OCI-M1 (cell line): ENCODE measurements around the gene GPBAR1.

ENCODE experiments used
- DNase-seq: peaks from one replicate; lab custom pipeline; 2025; lab: John Stamatoyannopoulos, UW

Gene GPBAR1, protein sequence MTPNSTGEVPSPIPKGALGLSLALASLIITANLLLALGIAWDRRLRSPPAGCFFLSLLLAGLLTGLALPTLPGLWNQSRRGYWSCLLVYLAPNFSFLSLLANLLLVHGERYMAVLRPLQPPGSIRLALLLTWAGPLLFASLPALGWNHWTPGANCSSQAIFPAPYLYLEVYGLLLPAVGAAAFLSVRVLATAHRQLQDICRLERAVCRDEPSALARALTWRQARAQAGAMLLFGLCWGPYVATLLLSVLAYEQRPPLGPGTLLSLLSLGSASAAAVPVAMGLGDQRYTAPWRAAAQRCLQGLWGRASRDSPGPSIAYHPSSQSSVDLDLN

DNA sequence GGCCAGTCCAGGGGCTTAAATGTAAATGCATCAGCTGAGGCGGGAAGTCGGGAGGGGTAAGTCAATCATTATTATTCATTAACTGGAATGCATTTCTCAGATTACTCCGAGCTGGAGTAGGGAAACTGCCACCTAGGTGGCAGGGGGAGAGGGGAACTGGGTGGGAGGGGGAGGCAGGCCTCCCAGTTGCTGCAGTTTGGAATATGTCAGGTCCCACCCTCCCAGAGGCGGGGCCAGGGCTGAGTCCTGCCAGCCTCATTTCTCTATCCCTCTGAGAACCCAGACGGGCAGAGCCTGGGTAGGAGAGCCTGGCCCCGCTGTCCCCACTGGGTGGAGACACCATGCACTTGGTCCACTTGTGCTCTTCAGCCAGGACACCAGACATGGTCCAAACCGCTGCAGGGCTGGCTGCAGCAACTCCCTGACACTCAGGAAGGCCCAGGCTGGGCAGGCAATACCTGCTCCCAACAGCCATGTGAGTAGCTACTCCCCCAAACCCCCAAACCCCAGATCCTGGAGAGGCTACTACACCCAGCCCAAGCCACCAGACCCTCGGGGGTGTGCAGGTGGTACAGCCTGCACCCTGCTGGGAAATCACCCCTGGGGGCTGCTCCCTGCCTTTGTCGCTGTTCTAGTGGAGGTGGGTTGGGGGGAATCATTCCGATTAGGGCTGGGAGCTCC is at the start of gene GPBAR1:
TSS of gene GPBAR1 (plus strand) at position 274 of the 681 bp plus-strand sequence. CDS start 1,710 bp downstream, outside the sequence.
- no peak for DNase-seq

DNA sequence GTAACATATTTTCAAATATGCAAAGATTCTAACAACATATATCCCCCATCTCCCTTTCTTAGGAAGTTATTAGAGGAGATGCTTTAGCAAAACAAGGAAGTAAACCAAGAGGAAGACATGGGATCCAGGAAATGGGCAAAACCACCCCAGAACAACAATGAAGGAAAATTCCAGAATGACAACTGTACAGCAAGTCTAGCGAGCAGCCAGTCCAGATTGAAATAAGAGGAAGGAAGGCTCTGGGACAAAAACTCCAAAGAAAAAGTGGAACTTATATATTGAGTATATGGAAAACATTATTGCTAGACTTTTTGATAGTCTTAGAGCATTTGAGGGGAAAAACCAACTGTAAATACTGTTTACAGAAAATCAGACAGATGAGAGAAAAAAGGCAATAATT is 46.7 kb upstream of the GPBAR1 start:
- DNase-seq = no peak

DNA sequence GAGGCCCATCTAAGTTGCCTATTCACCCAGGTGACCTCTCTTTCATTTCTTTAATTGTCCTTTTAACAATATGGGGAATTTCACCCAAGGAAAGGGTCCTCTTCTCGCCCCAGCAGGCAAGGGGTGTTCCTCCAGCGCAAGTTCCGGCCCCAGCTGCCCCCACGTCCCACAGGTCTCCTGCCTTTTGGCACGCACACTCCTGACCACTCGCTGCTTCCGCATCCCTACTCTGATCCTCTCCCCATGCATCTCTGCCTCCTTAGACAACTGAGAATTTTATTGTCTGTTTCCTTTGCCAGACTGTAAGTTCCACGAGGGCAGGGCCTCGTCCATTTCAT is 44.5 kb upstream of the GPBAR1 start:
- DNase-seq = no peak

DNA sequence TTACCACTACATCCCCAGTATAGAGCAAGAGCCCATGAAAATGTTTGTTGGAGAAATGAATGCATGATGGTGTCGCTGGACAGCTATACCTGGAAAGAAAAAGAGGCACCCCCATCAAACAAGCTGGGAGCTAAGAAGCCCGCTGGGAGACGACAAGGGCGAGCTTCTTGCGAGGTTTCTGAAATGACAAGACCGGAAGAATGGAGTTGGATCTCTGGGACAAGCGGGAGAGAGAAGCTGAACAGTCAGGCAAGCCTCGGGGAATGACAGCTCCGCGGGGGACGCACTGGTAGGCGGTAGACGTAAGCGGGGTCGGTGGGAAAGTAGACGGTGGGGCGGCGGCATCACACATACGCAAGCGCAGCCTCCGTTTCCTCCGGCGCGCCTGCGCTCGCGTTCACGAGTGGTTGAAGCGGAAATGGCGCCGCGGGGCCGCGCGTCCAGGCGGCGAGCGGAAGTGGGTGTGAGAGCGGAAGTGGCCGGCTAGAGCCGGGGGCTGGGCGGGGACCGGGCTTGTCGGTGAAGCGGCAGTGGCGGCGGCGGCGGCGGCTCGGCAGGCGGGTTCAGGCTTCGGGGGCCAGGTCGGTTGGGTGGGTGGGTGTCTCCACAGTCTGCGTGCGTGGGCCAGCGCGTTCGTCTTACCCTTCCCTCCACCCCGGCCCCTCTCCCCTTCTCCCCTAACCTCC is 44.0 kb upstream of the GPBAR1 start, which contains the start of gene ARPC2:
TSS of gene ARPC2 (plus strand) at position 516 of the 686 bp plus-strand sequence. CDS start 282 bp downstream, outside the sequence.
- peak; percentile 94 for DNase-seq

DNA sequence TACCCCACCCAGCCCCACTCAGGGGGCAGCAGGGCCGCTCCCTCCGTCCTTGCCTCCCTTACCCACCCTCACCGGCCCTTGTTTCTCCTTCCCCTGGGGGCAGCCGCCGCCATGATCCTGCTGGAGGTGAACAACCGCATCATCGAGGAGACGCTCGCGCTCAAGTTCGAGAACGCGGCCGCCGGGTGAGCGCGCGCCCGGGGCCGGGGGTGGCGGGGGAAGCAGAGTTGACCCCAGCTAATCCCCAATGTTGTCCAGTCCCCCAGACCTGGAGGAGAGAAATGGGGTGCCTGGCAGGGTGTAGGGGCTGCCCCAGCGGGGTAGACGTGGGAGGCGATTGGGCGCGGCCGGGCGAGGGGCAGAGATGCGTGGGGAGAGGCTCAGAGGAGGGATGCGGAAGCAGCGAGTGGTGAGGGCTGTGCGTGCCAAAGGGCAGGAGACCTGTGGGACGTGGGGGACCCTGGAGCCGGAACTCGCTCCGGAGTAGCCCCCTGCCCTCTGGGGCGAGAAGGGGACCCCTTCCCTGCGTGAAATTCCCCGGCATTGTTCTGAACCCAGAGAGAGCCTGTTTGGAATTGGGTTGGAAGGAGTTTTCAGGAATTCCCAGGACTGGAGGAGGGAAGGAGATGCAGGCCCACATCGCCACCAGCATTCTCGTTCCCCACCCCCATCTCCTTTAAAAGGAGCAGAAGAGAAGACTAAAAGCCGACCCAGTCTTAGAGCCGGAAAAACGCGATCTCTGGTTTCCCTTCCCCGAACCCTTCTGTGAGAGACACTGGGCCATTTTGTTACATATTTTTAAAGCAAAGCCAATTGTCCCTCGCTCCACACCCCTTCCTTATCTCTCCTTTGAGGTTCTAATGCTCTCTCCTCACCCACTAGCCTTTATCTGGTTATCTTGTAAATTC is 43.2 kb upstream of the GPBAR1 start:
- peak; percentile 64 for DNase-seq

DNA sequence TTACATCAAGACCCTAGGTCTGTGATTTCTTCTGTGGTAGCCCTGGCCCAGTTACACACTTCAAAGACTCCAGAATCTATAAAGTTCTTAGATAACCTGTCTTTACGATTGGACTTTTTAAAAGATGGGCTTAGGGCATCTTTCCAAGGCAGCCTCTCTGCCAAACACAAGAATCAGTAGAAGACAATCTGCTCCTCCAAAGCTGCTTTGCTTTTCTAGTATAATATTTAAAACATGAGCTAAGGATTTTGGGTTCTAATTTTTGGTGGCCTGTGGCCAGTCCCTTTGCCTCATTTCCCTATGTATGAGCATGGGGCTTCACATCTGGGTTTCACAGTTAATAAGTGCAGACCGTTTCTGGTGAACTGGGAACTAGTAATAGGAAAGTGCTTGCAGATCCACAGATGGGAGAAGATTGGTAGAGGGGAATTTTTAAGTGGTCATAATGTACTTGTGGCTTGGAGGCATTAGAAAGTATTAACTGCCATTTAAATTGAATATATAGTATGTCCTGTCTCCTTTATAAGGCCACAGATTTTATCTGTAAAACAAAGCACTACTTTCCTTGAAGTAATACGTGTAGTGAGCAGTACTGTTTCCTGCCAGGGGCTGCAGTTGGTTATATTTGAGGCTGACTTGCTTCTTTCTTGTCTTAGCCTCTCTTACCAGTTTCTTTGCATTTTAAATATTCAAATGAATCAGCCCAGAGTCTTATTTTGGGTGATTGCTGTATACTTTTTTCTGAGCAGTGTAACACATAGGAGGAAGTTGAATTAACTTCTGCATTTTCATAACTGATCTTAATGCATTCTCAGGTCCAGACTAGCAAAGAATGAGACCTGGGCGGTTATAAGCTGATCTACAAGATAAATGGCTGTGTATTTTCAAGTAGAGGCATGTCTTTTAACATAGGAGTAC is 42.3 kb upstream of the GPBAR1 start:
- peak; percentile 76 for DNase-seq

DNA sequence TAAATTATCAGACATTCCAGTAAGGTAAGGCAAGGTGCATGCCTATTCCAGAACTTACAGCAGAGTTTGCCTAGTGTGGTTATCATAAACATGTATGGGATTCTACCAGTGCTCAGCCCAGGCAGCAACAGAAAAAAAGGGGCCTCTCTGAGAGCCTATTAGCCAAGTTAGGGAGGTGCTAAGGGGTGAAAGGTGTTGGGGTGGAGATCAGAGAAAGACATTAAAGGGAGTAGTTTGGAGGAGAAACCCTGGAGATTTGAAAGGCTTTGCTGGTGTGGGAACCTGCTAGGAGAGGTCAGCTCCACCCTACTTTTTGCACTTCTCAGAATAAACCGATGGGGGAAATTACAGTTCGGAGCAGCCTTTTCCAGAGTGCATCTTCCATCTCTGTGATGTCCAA is 40.9 kb upstream of the GPBAR1 start:
- DNase-seq = no peak

DNA sequence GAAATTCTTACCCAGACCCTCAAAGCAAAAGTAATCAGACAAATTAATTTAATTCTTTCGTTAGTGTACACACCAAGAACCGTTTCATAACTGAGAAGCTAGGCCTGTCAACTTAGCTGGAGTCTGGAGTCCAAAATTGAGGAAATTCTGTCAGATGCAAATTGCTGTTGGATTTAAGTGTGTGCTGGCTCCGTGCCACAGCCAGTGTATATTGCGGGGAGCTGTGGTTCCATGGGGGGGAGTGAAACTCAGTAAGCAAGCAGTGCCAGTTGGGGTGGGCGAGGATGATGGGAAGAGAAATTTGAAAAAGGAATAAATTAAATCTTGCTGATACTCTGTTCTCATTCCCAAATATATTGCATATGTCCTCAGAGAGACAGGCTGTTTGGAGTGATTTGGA is 39.8 kb upstream of the GPBAR1 start:
- DNase-seq = no peak

DNA sequence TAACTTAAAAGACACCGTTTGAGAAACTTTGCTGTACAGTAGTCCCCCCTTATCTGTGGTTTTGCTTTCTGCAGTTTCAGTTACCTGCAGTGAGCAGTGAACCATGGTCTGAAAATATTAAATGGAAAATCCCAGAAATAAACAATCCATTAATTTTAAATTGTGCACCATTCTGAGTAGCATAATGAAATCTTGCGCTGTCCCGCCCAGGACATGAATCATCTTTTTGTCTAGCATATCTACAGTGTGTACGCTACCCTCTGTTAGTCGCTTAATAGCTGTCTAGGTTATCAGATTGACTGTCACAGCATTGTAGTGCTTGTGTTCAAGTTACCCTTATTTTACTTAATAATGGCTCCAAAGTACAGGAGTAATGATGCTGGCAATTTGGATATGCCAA is 37.8 kb upstream of the GPBAR1 start:
- no peak for DNase-seq

DNA sequence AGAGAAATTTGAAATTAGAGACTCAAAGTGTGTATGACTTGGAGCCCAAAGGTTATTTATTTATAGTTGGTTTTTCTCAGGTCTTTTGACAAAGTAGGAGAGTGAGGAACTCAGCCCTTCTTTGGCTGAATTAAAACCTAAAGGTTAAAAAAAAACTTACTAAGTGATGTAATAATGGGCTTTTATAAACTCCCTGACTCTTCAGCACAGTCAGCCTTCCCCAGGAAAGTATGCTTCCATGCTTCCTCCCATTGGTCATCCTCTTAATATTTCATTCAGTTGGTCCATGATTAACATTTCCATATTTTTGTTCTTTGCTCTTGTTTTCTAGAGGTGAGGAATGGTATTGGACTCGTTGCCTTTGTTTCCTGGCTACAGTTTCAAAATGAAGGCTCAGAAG is 36.6 kb upstream of the GPBAR1 start:
- DNase-seq = no peak

DNA sequence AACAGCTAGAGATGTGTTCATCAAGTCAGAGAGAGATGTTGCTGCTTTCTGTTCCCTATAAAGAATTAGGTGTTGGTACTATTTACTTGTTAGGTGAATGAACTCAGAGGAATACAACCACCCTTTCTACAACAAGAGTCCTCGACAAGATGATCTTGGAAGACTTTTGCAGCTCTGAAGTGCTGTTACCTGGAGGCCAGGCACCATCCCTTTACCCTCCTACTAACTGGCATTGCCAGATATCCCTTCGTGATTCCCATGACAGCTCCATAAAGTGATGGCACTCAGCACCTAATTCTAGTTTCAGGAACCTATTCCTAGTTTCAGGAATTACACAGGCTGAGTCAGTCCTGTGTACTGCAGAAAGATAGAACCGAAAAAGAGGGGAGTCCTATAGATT is 33.9 kb upstream of the GPBAR1 start:
- no peak for DNase-seq

DNA sequence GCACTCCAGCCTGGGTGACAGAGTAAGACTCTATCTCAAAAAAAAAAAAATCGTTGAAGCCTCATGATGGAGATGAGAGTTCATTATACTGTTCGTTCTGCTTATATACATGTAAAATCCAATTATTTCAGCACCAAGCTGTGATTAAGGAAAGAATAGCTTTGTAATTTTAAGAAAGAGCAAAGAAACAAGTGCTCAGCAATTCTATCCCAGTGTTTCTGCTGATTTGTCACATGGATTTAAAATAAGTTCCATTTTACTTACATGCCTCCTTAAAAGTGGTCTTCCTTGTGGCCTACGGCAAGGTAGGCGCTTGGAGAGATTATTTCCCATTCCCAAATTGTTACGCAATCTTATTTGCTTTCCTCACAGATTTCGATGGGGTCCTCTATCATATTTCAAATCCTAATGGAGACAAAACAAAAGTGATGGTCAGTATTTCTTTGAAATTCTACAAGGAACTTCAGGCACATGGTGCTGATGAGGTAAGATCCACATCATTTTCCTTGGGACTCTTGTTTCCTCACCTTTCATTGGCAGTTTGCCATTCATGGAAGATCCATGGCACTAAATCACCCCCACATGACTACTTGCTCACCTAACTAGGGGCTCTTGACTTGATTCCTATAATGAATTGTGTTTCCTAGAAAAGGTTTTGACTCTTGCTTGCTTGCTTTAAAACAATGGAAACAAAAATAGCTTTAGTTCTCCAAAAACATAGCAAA is 32.3 kb upstream of the GPBAR1 start:
- no peak for DNase-seq

DNA sequence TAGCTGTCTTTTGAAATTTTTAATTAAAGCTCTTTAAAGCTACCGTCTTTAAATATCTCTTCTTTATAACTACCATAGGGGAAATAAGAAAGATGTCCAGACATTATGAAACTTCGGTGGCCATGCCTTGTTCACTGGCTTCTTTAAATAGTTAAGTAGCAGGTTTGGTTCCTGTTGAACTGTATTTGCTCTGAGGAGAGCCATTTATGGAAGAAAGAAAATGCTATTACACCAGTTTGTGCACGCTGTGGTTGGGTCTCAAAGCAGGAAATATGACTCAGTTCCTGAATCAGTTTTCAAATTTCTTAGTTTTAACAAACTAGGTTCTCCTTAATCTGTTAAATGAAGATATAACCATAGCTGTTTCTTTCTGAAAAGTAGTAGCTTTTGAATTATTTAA is 31.6 kb upstream of the GPBAR1 start:
- peak; percentile 70 for DNase-seq

DNA sequence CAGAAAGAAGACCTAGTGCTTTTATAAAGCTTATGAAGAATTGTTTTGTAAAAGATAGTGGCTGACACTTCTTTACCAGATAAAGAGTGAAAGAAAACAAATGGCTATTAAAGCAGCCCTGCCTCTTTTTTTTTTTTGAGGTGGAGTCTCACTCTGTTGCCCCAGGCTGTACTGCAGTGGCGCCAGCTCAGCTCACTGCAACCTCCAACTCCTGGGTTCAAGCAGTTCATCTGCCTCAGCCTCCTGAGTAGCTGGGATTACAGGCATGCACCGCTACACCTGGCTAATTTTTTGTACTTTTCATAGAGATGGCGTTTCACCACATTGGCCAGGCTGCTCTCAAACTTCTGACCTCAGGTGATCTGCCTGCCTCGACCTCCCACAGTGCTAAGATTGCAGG is 31.0 kb upstream of the GPBAR1 start:
- DNase-seq = no peak

DNA sequence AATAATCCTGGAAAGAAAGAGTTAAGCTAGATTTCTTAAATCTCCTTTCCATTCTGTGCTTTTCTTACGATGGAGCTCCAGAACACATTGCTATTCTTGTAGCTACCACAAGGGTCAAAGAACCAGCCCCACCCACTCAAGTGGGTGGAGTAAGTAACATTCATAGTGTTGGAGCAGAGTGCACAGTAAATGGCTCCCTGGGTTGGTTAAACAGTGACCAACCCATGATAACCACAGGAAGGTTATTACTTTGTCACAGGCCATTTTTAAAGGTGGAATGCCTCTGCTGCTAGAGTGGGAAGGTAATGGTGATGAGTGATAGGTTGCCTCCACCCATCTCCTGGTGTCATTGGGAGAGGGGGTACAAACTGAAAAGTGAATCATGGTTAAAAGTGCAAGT is 29.9 kb upstream of the GPBAR1 start:
- peak; percentile 25 for DNase-seq

DNA sequence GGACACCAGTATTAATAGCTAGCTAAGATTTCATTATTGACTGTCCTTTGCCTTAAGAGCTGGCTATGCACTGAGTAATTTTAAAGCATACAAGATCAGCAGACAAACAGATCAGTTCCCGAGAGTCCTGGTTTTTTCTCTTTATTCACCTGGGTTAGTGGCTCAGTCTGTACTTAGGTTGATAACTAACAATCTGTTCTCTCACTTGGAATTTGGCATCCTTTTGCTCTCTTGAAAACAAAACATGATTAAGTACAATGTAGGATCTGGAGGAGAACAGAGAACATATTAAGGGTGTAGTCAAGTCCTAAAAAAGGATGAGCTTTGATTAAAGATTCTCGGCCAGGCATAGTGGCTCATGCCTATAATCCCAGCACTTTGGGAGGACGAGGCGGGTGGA is 27.3 kb upstream of the GPBAR1 start:
- no peak for DNase-seq

DNA sequence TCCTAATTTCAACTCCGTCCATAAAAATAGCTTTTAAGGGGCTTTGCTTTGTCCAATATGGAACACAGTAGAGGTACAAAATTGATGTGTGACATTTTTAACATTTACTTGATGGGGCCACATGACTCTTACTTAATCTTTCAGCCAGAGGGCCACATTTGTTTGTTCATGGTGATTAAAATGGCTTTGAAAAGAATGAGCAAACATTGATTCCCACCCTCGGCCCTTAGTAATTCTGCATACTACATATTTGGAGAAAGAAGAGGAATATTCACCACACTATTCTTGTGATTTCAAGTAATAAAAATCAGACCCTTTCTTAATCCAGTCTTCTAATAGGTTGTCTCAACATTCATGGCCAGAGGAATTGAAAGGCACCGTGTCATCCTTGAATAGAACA is 26.3 kb upstream of the GPBAR1 start:
- no peak for DNase-seq

DNA sequence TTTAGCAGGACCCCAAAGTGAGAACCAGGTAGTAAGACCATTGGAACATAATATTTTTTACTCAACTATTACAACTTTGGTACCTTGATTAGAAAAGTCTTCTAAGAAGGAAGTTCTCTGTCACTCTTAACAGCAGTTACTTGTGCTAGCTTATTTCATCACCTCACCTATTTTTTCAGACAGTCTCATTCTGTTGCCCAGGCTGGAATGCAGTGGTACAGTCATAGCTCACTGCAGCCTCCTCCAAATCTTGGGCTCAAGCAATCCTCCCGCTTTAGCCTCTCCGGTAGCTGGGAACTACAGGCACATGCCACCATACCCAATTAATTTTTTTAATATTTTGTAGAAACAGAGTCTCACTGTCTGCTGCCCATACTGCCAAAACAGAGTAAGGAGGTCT is 25.8 kb upstream of the GPBAR1 start:
- no peak for DNase-seq

DNA sequence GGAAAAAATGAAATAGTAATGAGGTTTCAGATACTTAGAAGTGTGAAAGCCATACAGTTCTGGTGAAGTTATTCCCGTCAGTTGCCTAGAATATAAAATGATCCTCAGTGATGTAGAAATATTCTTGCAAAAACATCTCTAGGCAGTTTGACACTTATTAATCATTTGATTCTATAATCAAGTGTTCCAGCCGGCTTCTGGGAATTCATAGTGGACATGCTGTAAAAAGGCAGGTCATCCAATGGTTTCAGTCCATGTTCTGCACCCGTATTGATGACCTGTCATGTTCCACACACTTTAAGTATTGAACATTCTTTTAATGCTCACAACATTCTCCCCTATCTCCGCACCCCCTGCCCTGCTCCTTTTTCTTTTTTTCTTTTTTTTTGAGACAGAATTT is 24.0 kb upstream of the GPBAR1 start:
- DNase-seq = no peak

DNA sequence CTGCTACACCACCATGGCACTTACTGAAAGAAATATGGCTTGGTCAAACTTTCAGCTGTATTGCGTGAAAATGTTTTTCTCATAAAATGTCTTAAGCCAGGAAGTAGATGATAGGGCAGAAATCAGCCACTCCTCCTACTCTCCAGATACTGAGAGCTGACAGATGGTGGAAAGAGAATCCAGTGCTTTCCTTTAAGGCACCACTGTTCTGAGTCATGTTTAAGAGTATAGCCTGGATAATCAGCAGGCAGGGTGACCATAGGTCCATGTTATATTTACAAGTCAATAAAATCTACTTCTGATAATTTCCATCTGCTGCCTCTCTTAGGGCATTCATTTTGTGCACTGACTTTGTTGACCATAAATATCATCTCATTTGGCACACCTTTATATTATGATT is 21.9 kb upstream of the GPBAR1 start:
- DNase-seq = no peak
